CD14-positive monocyte (primary cell): ENCODE data around the gene RPS26. TPM values are rescaled to one million over a fixed set of nuclear protein-coding genes. Genes with fewer than 3 reads are reported as not detected.

Experiments
- DNase-seq, 3 donors: peaks; one replicate each; pipeline ENCODE4 v3.0.0-alpha.2; 2011 to 2022
- H2AFZ ChIP-seq: 2 replicates; pipeline ENCODE4 v1.6.0; 2012; ENCODE audit warnings: mild to moderate bottlenecking, low read depth, low read length, inconsistent platforms; ENCODE audit not compliant: insufficient read depth, poor library complexity, severe bottlenecking
- H3K27ac ChIP-seq, 2 donors: 1 replicate in 1 of 2; 2 replicates in 1 of 2; pipeline ENCODE4 v1.5.1; 2012 to 2013; ENCODE audit warnings: low read length in 2 of 2, control low read depth in 1 of 2, inconsistent platforms in 1 of 2, low read depth in 1 of 2, mild to moderate bottlenecking in 1 of 2
- H3K27me3 ChIP-seq, 2 donors: one replicate each; pipeline versions ENCODE4 v1.6.0 to v1.6.1; 2011 to 2013; ENCODE audit warnings: low read length in 2 of 2; ENCODE audit not compliant: control insufficient read depth in 2 of 2, insufficient read depth in 2 of 2
- H3K36me3 ChIP-seq, 2 donors: replicated peaks in 1 of 2; 1 replicate in 1 of 2; 2 replicates in 1 of 2; pipeline versions ENCODE4 v1.5.1 to v1.6.1; 2012 to 2013; ENCODE audit warnings: low read length in 2 of 2, control low read depth in 1 of 2, inconsistent platforms in 1 of 2, mild to moderate bottlenecking in 1 of 2; ENCODE audit not compliant: insufficient read depth in 2 of 2, control insufficient read depth in 1 of 2
- H3K4me1 ChIP-seq, 2 donors: 1 replicate in 1 of 2; 2 replicates in 1 of 2; pipeline versions ENCODE4 v1.5.1 to v1.6.1; 2012 to 2013; ENCODE audit warnings: low read length in 2 of 2, control low read depth in 1 of 2, inconsistent platforms in 1 of 2, mild to moderate bottlenecking in 1 of 2, moderate library complexity in 1 of 2; ENCODE audit not compliant: insufficient read depth in 2 of 2, control insufficient read depth in 1 of 2
- H3K4me2 ChIP-seq: replicated peaks from 2 replicates; pipeline ENCODE3; 2012; ENCODE audit warnings: low read length, moderate library complexity, mild to moderate bottlenecking; ENCODE audit not compliant: poor library complexity, severe bottlenecking; ENCODE audit errors: extremely low read depth
- H3K4me3 ChIP-seq, 3 experiments: fragments of 200-600 bp in 1 of 3; sonication (generic) in 1 of 3; replicated peaks in 1 of 3; 1 replicate in 2 of 3; 2 replicates in 1 of 3; pipeline ENCODE4 v1.5.1; 2011 to 2013; ENCODE audit warnings: low read length in 3 of 3, mild to moderate bottlenecking in 3 of 3, control low read depth in 2 of 3, low read depth in 2 of 3, inconsistent platforms in 1 of 3, moderate library complexity in 1 of 3
- H3K79me2 ChIP-seq: 2 replicates; pipeline ENCODE4 v1.6.0; 2012; ENCODE audit warnings: mild to moderate bottlenecking, control low read depth, inconsistent platforms, low read length, moderate library complexity; ENCODE audit not compliant: insufficient read depth
- H3K9ac ChIP-seq: 2 replicates; pipeline ENCODE4 v1.6.0; 2017; ENCODE audit warnings: low read length, mild to moderate bottlenecking; ENCODE audit not compliant: insufficient read depth, poor library complexity, severe bottlenecking
- H3K9me3 ChIP-seq, 2 donors: replicated peaks in 1 of 2; 1 replicate in 1 of 2; 2 replicates in 1 of 2; pipeline versions ENCODE4 v1.5.1 to v1.6.1; 2012 to 2013; ENCODE audit warnings: low read length in 2 of 2, control low read depth in 1 of 2; ENCODE audit not compliant: control insufficient read depth in 1 of 2, insufficient read depth in 1 of 2
- H4K20me1 ChIP-seq: 2 replicates; pipeline ENCODE4 v1.6.0; 2012; ENCODE audit warnings: mild to moderate bottlenecking, low read length, control low read depth, moderate library complexity; ENCODE audit not compliant: insufficient read depth
- H3K27ac Mint-ChIP-seq, 7 donors: one replicate each; pipeline ENCODE4 v1.8.0; 2020; ENCODE audit warnings: mild to moderate bottlenecking in 7 of 7, mixed read lengths in 7 of 7, moderate library complexity in 6 of 7, inconsistent platforms in 2 of 7
- H3K27me3 Mint-ChIP-seq, 3 donors: one replicate each; pipeline ENCODE4 v1.8.0; 2021 to 2022; ENCODE audit warnings: low read depth in 3 of 3, mild to moderate bottlenecking in 3 of 3, mixed read lengths in 3 of 3, moderate library complexity in 3 of 3, inconsistent platforms in 1 of 3
- H3K36me3 Mint-ChIP-seq, 2 donors: one replicate each; pipeline ENCODE4 v1.8.0; 2020; ENCODE audit warnings: mixed read lengths in 2 of 2, inconsistent platforms in 1 of 2, mild to moderate bottlenecking in 1 of 2
- H3K4me1 Mint-ChIP-seq: one replicate; pipeline ENCODE4 v1.8.0; 2020; ENCODE audit warnings: mild to moderate bottlenecking, mixed read lengths
- H3K4me3 Mint-ChIP-seq, 2 donors: one replicate each; pipeline ENCODE4 v1.8.0; 2020; ENCODE audit warnings: mild to moderate bottlenecking in 2 of 2, mixed read lengths in 2 of 2, moderate library complexity in 1 of 2
- H3K9me3 Mint-ChIP-seq, 7 donors: one replicate each; pipeline ENCODE4 v1.8.0; 2020 to 2022; ENCODE audit warnings: mixed read lengths in 7 of 7, mild to moderate bottlenecking in 6 of 7, moderate library complexity in 6 of 7, inconsistent platforms in 2 of 7
- WGBS: methylation state at CpG from one replicate; pipeline ENCODE4 v1.1.5; 2013; ENCODE audit warnings: missing lambda C conversion rate; ENCODE audit not compliant: insufficient coverage; 5-methylcytosine and 5-hydroxymethylcytosine counted together
- intact Hi-C, 2 donors: fragments of 100-400 bp; cut with micrococcal nuclease; formaldehyde crosslinking; loops; one replicate each; pipeline versions ENCODE4 v1.15.0 to v1.15.1; 2023
- polyA plus RNA-seq, 3 donors: library from polyadenylated mRNA; depleted of rRNA in 1 of 3; unstranded in 2 of 3; stranded (reverse) in 1 of 3; fragments of 300-500 nt in 2 of 3; fragments of >200 nt in 1 of 3; fragmentation: Illumina TruSeq in 2 of 3; gene quantifications; 1 replicate in 2 of 3; 2 replicates in 1 of 3; pipeline ENCODE4 v1.2.3, GENCODE V29; 2012 to 2021
- TF ChIP-seq, protein P1 (sequence below): fragments of 200-600 bp; IDR thresholded peaks from one replicate; pipeline ENCODE4 v1.8.0; 2022; ENCODE audit warnings: antibody characterized with exemption, mild to moderate bottlenecking

RPS26 gene
- polyA plus RNA-seq, 3 donors = 238 to 363 (median 286) TPM

DNA sequence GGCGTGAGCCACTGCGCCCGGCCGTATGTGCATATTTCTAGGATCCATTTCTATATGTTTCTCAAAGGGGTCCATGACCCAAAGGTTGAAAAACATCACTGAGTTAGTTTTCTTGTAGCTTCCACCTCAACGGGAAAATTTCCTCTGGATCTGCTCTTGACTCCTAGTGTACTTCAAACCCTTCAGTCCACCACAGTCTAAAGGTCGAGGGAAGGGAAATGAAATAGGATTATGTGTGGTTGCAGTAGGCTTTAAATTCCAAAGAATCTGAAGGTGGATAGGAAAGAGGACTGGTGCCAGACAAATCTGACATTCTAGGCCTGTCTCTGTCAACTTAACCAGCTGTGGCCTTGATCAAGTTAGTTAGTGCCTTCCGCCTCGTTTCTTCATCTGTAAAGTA, 46.4 kb upstream of the RPS26 start:
- no peaks in the 10 kb centered on the region for H3K9me3 ChIP-seq
- intact Hi-C loops = loop anchor here (5.0 to 10.0 kb wide), 2 partner anchors 47 to 109 kb away; partner anchors contain the start of genes PA2G4 (in 1 of the 2) and RPS26 (in 1 of the 2)
- H3K27ac ChIP-seq = no peak overlapping the region
- 93% methylated on average over 3 of the region's 8 CpGs for WGBS
- H4K20me1 ChIP-seq = no peaks in the 10 kb centered on the region
- peaks cover 43 to 51% of the 10 kb centered on the region in 2 donors for H3K36me3 ChIP-seq
- no peaks in the 10 kb centered on the region for H3K27me3 Mint-ChIP-seq
- TF ChIP-seq, protein P1, sequence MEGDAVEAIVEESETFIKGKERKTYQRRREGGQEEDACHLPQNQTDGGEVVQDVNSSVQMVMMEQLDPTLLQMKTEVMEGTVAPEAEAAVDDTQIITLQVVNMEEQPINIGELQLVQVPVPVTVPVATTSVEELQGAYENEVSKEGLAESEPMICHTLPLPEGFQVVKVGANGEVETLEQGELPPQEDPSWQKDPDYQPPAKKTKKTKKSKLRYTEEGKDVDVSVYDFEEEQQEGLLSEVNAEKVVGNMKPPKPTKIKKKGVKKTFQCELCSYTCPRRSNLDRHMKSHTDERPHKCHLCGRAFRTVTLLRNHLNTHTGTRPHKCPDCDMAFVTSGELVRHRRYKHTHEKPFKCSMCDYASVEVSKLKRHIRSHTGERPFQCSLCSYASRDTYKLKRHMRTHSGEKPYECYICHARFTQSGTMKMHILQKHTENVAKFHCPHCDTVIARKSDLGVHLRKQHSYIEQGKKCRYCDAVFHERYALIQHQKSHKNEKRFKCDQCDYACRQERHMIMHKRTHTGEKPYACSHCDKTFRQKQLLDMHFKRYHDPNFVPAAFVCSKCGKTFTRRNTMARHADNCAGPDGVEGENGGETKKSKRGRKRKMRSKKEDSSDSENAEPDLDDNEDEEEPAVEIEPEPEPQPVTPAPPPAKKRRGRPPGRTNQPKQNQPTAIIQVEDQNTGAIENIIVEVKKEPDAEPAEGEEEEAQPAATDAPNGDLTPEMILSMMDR = no peak
- H3K9me3 Mint-ChIP-seq = no peaks in the 10 kb centered on the region
- no peak overlapping the region for H3K4me2 ChIP-seq
- peaks cover 51 to 61% of the 10 kb centered on the region in 2 donors for H3K36me3 Mint-ChIP-seq
- no peak overlapping the region for H3K4me3 ChIP-seq
- peaks cover 6% of the 10 kb centered on the region for H3K79me2 ChIP-seq
- peak overlapping the region in 1 of 7 donors; percentile 35 for H3K27ac Mint-ChIP-seq
- H3K4me1 ChIP-seq = peaks cover 14 to 19% of the 10 kb centered on the region in 2 donors
- DNase-seq = no peak
- peaks cover 25% of the 10 kb centered on the region for H3K4me1 Mint-ChIP-seq
- H3K9ac ChIP-seq = no peak overlapping the region
- H3K4me3 Mint-ChIP-seq = no peak overlapping the region
- no peak overlapping the region for H2AFZ ChIP-seq
- no peaks in the 10 kb centered on the region for H3K27me3 ChIP-seq

DNA sequence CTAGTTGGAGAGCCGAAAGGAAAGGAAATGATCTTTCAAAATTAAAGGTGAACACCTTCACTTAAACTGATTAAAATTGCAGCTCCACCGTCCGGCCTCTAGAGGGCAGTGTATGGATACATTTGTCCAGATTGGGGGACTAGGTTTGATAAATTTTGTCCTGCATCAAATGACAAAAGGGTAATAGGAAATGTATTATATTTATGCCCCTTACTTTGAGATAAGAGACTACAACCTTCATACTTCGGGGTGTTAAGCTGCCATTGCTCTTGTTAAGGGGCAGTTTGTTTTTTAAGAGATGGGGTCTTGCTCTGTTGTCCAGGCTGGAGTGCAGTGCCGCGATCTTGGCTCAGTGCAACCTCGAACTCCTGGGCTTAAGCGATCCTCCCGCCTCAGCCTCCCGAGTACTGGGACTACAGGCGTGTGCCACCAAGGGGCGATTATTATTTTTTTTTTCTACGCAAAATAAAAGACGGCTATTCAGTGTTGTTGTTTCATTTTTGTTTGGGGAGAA, 45.5 kb upstream of the RPS26 start:
- Histone ChIP-seq H4K20me1 (no peaks in the 10 kb centered on the region), H3K4me1 (peaks cover 14 to 19% of the 10 kb centered on the region in 2 donors), H2AFZ (peak overlapping the region; percentile 98), H3K4me3 (peak overlapping the region; percentile 51 to 98 (median 90)), H3K27me3 (no peaks in the 10 kb centered on the region), H3K36me3 (peaks cover 34 to 42% of the 10 kb centered on the region in 2 donors), H3K4me2 (peak overlapping the region; percentile 97), H3K27ac (peak overlapping the region; percentile 50 to 84), H3K79me2 (peaks cover 6% of the 10 kb centered on the region), H3K9me3 (no peaks in the 10 kb centered on the region), H3K9ac (peak overlapping the region; percentile 69)
- Mint-ChIP-seq H3K4me1 (peaks cover 25% of the 10 kb centered on the region), H3K27ac (peak overlapping the region; percentile 86 to 97 (median 91)), H3K36me3 (peaks cover 43 to 55% of the 10 kb centered on the region in 2 donors), H3K4me3 (peak overlapping the region; percentile 88 to 98), H3K27me3 (no peaks in the 10 kb centered on the region), H3K9me3 (no peaks in the 10 kb centered on the region)
- DNase-seq = peak; percentile 43 to 63 (median 59)
- 80% methylated on average over 3 of the region's 14 CpGs for WGBS
- intact Hi-C loops = loop anchor here (2.0 to 10.0 kb wide), 4 partner anchors 33 to 109 kb away; partner anchors contain the start of genes RPS26 (in 2 of the 2) and PA2G4 (in 1 of the 2)
- TF ChIP-seq, protein P1 = peak; percentile 80
